H9 (cell line): ENCODE data around the gene LRRC38. TPM values are rescaled to one million over a fixed set of nuclear protein-coding genes. Genes with fewer than 3 reads are reported as not detected.

Source experiments
- DNase-seq: peaks from one replicate; pipeline ENCODE4 v3.0.0-alpha.2; 2017
- H2AFZ ChIP-seq: one replicate; pipeline ENCODE4 v1.6.1; 2013; ENCODE audit warnings: mild to moderate bottlenecking, low read length, control low read depth, moderate library complexity
- H2AK5ac ChIP-seq: 2 replicates; pipeline ENCODE4 v1.6.1; 2013; ENCODE audit warnings: low read length, control low read depth, mixed read lengths; ENCODE audit not compliant: insufficient read length
- H2BK120ac ChIP-seq: one replicate; pipeline ENCODE4 v1.6.1; 2013; ENCODE audit warnings: low read depth, mild to moderate bottlenecking, low read length, control low read depth, inconsistent platforms; ENCODE audit not compliant: poor library complexity, severe bottlenecking
- H2BK12ac ChIP-seq: 2 replicates; pipeline ENCODE4 v1.6.1; 2013; ENCODE audit warnings: low read length, control low read depth, mixed read lengths, low read depth; ENCODE audit not compliant: insufficient read length
- H2BK15ac ChIP-seq: 2 replicates; pipeline ENCODE4 v1.6.1; 2013; ENCODE audit warnings: low read depth, low read length, control low read depth
- H2BK20ac ChIP-seq: one replicate; pipeline ENCODE4 v1.6.1; 2013; ENCODE audit warnings: low read depth, mild to moderate bottlenecking, low read length, control low read depth, inconsistent platforms; ENCODE audit not compliant: poor library complexity, severe bottlenecking
- H2BK5ac ChIP-seq: 2 replicates; pipeline ENCODE4 v1.6.1; 2013; ENCODE audit warnings: low read length, control low read depth, mixed read lengths; ENCODE audit not compliant: insufficient read length
- H3K14ac ChIP-seq: 2 replicates; pipeline ENCODE4 v1.6.1; 2013; ENCODE audit warnings: low read length, control low read depth; ENCODE audit not compliant: insufficient read depth
- H3K18ac ChIP-seq: 2 replicates; pipeline ENCODE4 v1.6.1; 2013; ENCODE audit warnings: low read depth, mild to moderate bottlenecking, mixed read lengths, low read length, control low read depth; ENCODE audit not compliant: insufficient read length
- H3K23ac ChIP-seq: 2 replicates; pipeline ENCODE4 v1.6.1; 2013; ENCODE audit warnings: low read length, control low read depth, mixed read lengths, low read depth; ENCODE audit not compliant: insufficient read length
- H3K23me2 ChIP-seq: 2 replicates; pipeline ENCODE4 v1.6.1; 2013; ENCODE audit warnings: low read depth, mild to moderate bottlenecking, mixed read lengths, low read length, control low read depth; ENCODE audit not compliant: insufficient read length, poor library complexity, severe bottlenecking
- H3K27ac ChIP-seq: 2 replicates; pipeline ENCODE4 v1.5.1; 2013; ENCODE audit warnings: low read length, control low read depth, mixed read lengths, low read depth; ENCODE audit not compliant: insufficient read length
- H3K27me3 ChIP-seq: 2 replicates; pipeline ENCODE4 v1.6.1; 2013; ENCODE audit warnings: low read length, control low read depth, inconsistent platforms; ENCODE audit not compliant: insufficient read depth
- H3K4ac ChIP-seq: 2 replicates; pipeline ENCODE4 v1.6.1; 2013; ENCODE audit warnings: low read depth, mild to moderate bottlenecking, control low read depth, inconsistent platforms, low read length, moderate library complexity
- H3K4me1 ChIP-seq: 2 replicates; pipeline ENCODE4 v1.6.1; 2013; ENCODE audit warnings: low read length, control low read depth, inconsistent platforms; ENCODE audit not compliant: insufficient read depth
- H3K4me2 ChIP-seq: 2 replicates; pipeline ENCODE4 v1.6.1; 2013; ENCODE audit warnings: low read length, control low read depth, mixed read lengths; ENCODE audit not compliant: insufficient read length, insufficient read depth
- H3K56ac ChIP-seq: 2 replicates; pipeline ENCODE4 v1.6.1; 2013; ENCODE audit warnings: low read depth, mild to moderate bottlenecking, mixed read lengths, low read length, control low read depth; ENCODE audit not compliant: insufficient read length
- H3K79me1 ChIP-seq: 2 replicates; pipeline ENCODE4 v1.6.1; 2013; ENCODE audit warnings: low read depth, mild to moderate bottlenecking, moderate library complexity, low read length, control low read depth, inconsistent platforms; ENCODE audit not compliant: insufficient read depth, poor library complexity, severe bottlenecking
- H3K79me2 ChIP-seq: 2 replicates; pipeline ENCODE4 v1.6.1; 2013; ENCODE audit warnings: low read length, control low read depth, inconsistent platforms; ENCODE audit not compliant: insufficient read depth
- H3K9ac ChIP-seq: 2 replicates; pipeline ENCODE4 v1.6.1; 2013; ENCODE audit warnings: low read length, control low read depth, mixed read lengths; ENCODE audit not compliant: insufficient read length; ENCODE audit errors: extremely low read depth
- H3K9me3 ChIP-seq: one replicate; pipeline ENCODE4 v1.6.1; 2013; ENCODE audit warnings: low read depth, low read length, inconsistent platforms; ENCODE audit not compliant: control insufficient read depth
- H3T11ph ChIP-seq: one replicate; pipeline ENCODE4 v1.6.1; 2013; ENCODE audit warnings: mild to moderate bottlenecking, low read length, control low read depth, inconsistent platforms
- H4K20me1 ChIP-seq: one replicate; pipeline ENCODE4 v1.6.1; 2013; ENCODE audit not compliant: control insufficient read depth, insufficient read length, insufficient read depth
- H4K5ac ChIP-seq: 2 replicates; pipeline ENCODE4 v1.6.1; 2013; ENCODE audit warnings: low read depth, mild to moderate bottlenecking, mixed read lengths, low read length, control low read depth; ENCODE audit not compliant: insufficient read length
- H4K8ac ChIP-seq: replicated peaks from 2 replicates; pipeline ENCODE4 v1.6.1; 2013; ENCODE audit warnings: low read length, control low read depth, mixed read lengths, low read depth; ENCODE audit not compliant: insufficient read length
- H4K91ac ChIP-seq: 2 replicates; pipeline ENCODE4 v1.6.1; 2013; ENCODE audit warnings: low read depth, mild to moderate bottlenecking, moderate library complexity, mixed read lengths, low read length, control low read depth; ENCODE audit not compliant: insufficient read length
- H3K27ac Mint-ChIP-seq, 3 experiments: 2 replicates in 2 of 3; 3 replicates in 1 of 3; pipeline ENCODE4 v1.8.0; 2020 to 2021; ENCODE audit warnings: mixed read lengths in 3 of 3, mild to moderate bottlenecking in 1 of 3, moderate library complexity in 1 of 3
- H3K27me3 Mint-ChIP-seq: 2 replicates; pipeline ENCODE4 v1.8.0; 2021; ENCODE audit warnings: low read depth, mild to moderate bottlenecking, moderate library complexity, mixed read lengths
- H3K36me3 Mint-ChIP-seq, 3 experiments: 2 replicates in 2 of 3; 3 replicates in 1 of 3; pipeline ENCODE4 v1.8.0; 2020 to 2021; ENCODE audit warnings: low read depth in 3 of 3, mixed read lengths in 3 of 3; ENCODE audit not compliant: insufficient read depth in 1 of 3
- H3K4me1 Mint-ChIP-seq, 2 experiments: 2 replicates each; pipeline ENCODE4 v1.8.0; 2020; ENCODE audit warnings: mixed read lengths in 2 of 2
- H3K4me3 Mint-ChIP-seq, 2 experiments: 2 replicates in 1 of 2; 3 replicates in 1 of 2; pipeline ENCODE4 v1.8.0; 2020 to 2021; ENCODE audit warnings: mild to moderate bottlenecking in 2 of 2, mixed read lengths in 2 of 2, moderate library complexity in 1 of 2
- H3K9me3 Mint-ChIP-seq, 2 experiments: 2 replicates in 1 of 2; 3 replicates in 1 of 2; pipeline ENCODE4 v1.8.0; 2020; ENCODE audit warnings: mild to moderate bottlenecking in 2 of 2, mixed read lengths in 2 of 2, moderate library complexity in 1 of 2
- WGBS: extraction: QIAGEN DNeasy Blood & Tissue Kit; methylation state at CpG from one replicate; pipeline ENCODE4 v1.1.7; 2013; ENCODE audit warnings: missing lambda C conversion rate, low lambda C conversion rate, mixed read lengths; ENCODE audit not compliant: insufficient read length; ENCODE audit errors: extremely low coverage; 5-methylcytosine and 5-hydroxymethylcytosine counted together
- total RNA-seq: library from RNA; stranded (reverse); gene quantifications from 2 replicates; pipeline ENCODE4 v1.2.1, GENCODE V29; 2021
- TF ChIP-seq, protein P1 (sequence below): fragments of 200-600 bp; sonication (generic); conservative IDR thresholded peaks from 3 replicates; pipeline ENCODE4 v1.8.0; 2021; ENCODE audit warnings: antibody characterized with exemption, mild to moderate bottlenecking

LRRC38 gene
- total RNA-seq, 1 experiment from 2014 or later: 0.72 TPM

DNA sequence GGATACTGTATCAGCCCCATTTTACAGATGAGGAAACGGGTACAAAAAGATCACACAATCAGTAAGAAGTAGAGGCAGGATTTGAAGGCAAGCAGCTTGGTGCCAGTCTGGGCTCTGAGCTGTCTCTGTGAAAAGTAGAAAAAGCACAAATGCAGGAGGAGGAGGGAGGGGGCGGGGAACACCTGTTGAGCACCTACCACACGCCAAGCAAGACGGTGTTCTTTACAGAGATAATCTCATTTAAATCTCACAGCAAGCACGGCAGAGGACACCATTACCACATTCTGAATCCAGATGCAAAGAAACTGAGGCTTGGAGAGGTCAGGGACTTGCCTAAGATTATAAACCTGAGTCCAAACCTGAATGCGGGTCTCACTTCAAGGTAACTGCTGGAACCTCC lies 3.3 kb downstream of the LRRC38 start:
- WGBS: no CpG with 5 or more reads among the region's 6 CpGs
- no peaks in the 10 kb centered on the region for H3K9me3 ChIP-seq
- H2BK12ac ChIP-seq: no peak overlapping the region
- no peak overlapping the region for H4K5ac ChIP-seq
- H3K4ac ChIP-seq: no peak overlapping the region
- TF ChIP-seq, protein P1, sequence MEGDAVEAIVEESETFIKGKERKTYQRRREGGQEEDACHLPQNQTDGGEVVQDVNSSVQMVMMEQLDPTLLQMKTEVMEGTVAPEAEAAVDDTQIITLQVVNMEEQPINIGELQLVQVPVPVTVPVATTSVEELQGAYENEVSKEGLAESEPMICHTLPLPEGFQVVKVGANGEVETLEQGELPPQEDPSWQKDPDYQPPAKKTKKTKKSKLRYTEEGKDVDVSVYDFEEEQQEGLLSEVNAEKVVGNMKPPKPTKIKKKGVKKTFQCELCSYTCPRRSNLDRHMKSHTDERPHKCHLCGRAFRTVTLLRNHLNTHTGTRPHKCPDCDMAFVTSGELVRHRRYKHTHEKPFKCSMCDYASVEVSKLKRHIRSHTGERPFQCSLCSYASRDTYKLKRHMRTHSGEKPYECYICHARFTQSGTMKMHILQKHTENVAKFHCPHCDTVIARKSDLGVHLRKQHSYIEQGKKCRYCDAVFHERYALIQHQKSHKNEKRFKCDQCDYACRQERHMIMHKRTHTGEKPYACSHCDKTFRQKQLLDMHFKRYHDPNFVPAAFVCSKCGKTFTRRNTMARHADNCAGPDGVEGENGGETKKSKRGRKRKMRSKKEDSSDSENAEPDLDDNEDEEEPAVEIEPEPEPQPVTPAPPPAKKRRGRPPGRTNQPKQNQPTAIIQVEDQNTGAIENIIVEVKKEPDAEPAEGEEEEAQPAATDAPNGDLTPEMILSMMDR: no peak
- no peak overlapping the region for H3K14ac ChIP-seq
- H3K4me1 Mint-ChIP-seq: peaks cover 27 to 28% of the 10 kb centered on the region in 2 experiments
- no peak overlapping the region for H3K4me2 ChIP-seq
- H3K9me3 Mint-ChIP-seq: peaks cover 0 to 2% of the 10 kb centered on the region in 2 experiments; a peak in 1 of 5 replicates
- no peak overlapping the region for H3K27ac ChIP-seq
- H4K20me1 ChIP-seq: no peaks in the 10 kb centered on the region
- no peaks in the 10 kb centered on the region for H3K79me2 ChIP-seq
- no peak overlapping the region for H2BK5ac ChIP-seq
- no peak overlapping the region for H3K23ac ChIP-seq
- no peak overlapping the region for H3T11ph ChIP-seq
- H3K27ac Mint-ChIP-seq: no peak overlapping the region
- H3K79me1 ChIP-seq: no peaks in the 10 kb centered on the region
- H3K36me3 Mint-ChIP-seq: no peaks in the 10 kb centered on the region; a peak in 1 of 7 replicates
- H3K56ac ChIP-seq: no peak overlapping the region
- peaks cover 32% of the 10 kb centered on the region for H3K27me3 ChIP-seq
- H3K18ac ChIP-seq: no peak overlapping the region
- H3K9ac ChIP-seq: no peak overlapping the region
- H2AFZ ChIP-seq: no peak overlapping the region
- H2AK5ac ChIP-seq: no peak overlapping the region
- peaks cover 2% of the 10 kb centered on the region; the same call in 1 of the 2 replicates for H3K4me1 ChIP-seq
- H2BK15ac ChIP-seq: no peak overlapping the region
- DNase-seq: no peak
- H2BK120ac ChIP-seq: no peak overlapping the region
- no peak overlapping the region for H2BK20ac ChIP-seq
- peaks cover 11% of the 10 kb centered on the region for H3K23me2 ChIP-seq
- no peak overlapping the region for H4K8ac ChIP-seq
- H4K91ac ChIP-seq: no peak overlapping the region
- H3K27me3 Mint-ChIP-seq: peaks cover 86% of the 10 kb centered on the region
- no peak overlapping the region for H3K4me3 Mint-ChIP-seq
